Measurements from ENCODE around the gene MYBPHL.

The MYBPHL gene

GRCh38 chr1:109256085-109256484 is 50.7 kb downstream of the MYBPHL start:
- DNase-seq (ENCODE audit: low read depth), result no peak

GRCh38 chr1:109255678-109256077 is 51.1 kb downstream of the MYBPHL start:
- H3K4me3 ChIP-seq (ENCODE audit: low read depth, low read length), result no peak overlapping the region
- DNase-seq (ENCODE audit: low read depth), result no peak
- no peak for TF ChIP-seq CTCF (IDR thresholded peaks at IDR 0.05; ENCODE audit: control insufficient read depth, extremely low read depth, insufficient read depth)

More at GRCh38 chr1:109256085-109256484, 50.7 kb downstream of the MYBPHL start:
- no peak overlapping the region for H3K4me3 ChIP-seq (ENCODE audit: low read depth, low read length)
- TF ChIP-seq CTCF (IDR thresholded peaks at IDR 0.05; ENCODE audit: control insufficient read depth, extremely low read depth, insufficient read depth), result no peak

GRCh38 chr1:109255097-109255651 is 51.6 kb downstream of the MYBPHL start:
- no peak for DNase-seq (ENCODE audit: low read depth)

GRCh38 chr1:109254621-109255096 is 52.2 kb downstream of the MYBPHL start:
- no peak for TF ChIP-seq CTCF (IDR thresholded peaks at IDR 0.05; ENCODE audit: control insufficient read depth, extremely low read depth, insufficient read depth)
- no peak for DNase-seq (ENCODE audit: low read depth)
- no peak overlapping the region for H3K4me3 ChIP-seq (ENCODE audit: low read depth, low read length)

More at GRCh38 chr1:109255097-109255651, 51.6 kb downstream of the MYBPHL start:
- H3K4me3 ChIP-seq (ENCODE audit: low read depth, low read length), result no peak overlapping the region
- TF ChIP-seq CTCF (IDR thresholded peaks at IDR 0.05; ENCODE audit: control insufficient read depth, extremely low read depth, insufficient read depth), result no peak

GRCh38 chr1:109253803-109254620 is 52.8 kb downstream of the MYBPHL start:
- TF ChIP-seq CTCF (IDR thresholded peaks at IDR 0.05; ENCODE audit: control insufficient read depth, extremely low read depth, insufficient read depth), result no peak
- H3K4me3 ChIP-seq (ENCODE audit: low read depth, low read length), result no peak overlapping the region
- DNase-seq (ENCODE audit: low read depth), result no peak

- DNase-seq (ENCODE audit: low read depth), result no peak
- no peak overlapping the region for H3K4me3 ChIP-seq (ENCODE audit: low read depth, low read length)
- TF ChIP-seq CTCF (IDR thresholded peaks at IDR 0.05; ENCODE audit: control insufficient read depth, extremely low read depth, insufficient read depth), result no peak
These were observed 53.7 kb downstream of the MYBPHL start for GRCh38 chr1:109252893-109253802.

Data from LNCaP clone FGC (cell line).